Panc1 (cell line): Measurements from ENCODE around the gene ACLY. TPM values are rescaled to one million over a fixed set of nuclear protein-coding genes. Genes with fewer than 3 reads are reported as not detected.

Source experiments
- ATAC-seq: fragments of 200-7000 bp; cut with Tn5 transposase; 2 replicates; pipeline ENCODE4 v1.9.1; 2020; ENCODE audit warnings: mild to moderate bottlenecking, moderate library complexity
- BruUV-seq: library from RNA; stranded (reverse); fragments of 400-500 nt; replicated peaks from 2 replicates; lab custom pipeline; 2021; lab: Mats Ljungman, UMichigan
- CTCF ChIA-PET: fragments of 300-600 bp; sonication (Branson Sonifier 250); formaldehyde crosslinking; loops from one replicate; lab custom pipeline; 2022; ENCODE audit warnings: antibody characterized with exemption; lab: Charles Lee
- POLR2A ChIA-PET: fragments of 300-600 bp; sonication (Branson Sonifier 250); formaldehyde crosslinking; loops from one replicate; lab custom pipeline; 2022; ENCODE audit warnings: antibody characterized with exemption; lab: Charles Lee
- DNase-seq: peaks from one replicate; pipeline ENCODE4 v3.0.0-alpha.2; 2010; ENCODE audit warnings: low read depth, low spot score
- H3K27ac ChIP-seq: 2 replicates; pipeline ENCODE4 v1.5.1; 2011; ENCODE audit warnings: mild to moderate bottlenecking, low read length, inconsistent platforms
- H3K27me3 ChIP-seq: fragments of 200-500 bp; sonication (Bioruptor generic); 2 replicates; pipeline ENCODE4 v1.6.0; 2014; ENCODE audit warnings: low read length, inconsistent platforms; ENCODE audit not compliant: control insufficient read depth, insufficient read depth
- H3K36me3 ChIP-seq: fragments of 200-500 bp; sonication (Bioruptor generic); 2 replicates; pipeline ENCODE4 v1.5.1; 2014; ENCODE audit warnings: inconsistent platforms, mild to moderate bottlenecking, low read length, moderate library complexity; ENCODE audit not compliant: control insufficient read depth, insufficient read depth
- H3K4me1 ChIP-seq: 2 replicates; pipeline ENCODE4 v1.5.1; 2011; ENCODE audit warnings: inconsistent platforms, mild to moderate bottlenecking, low read length, moderate library complexity; ENCODE audit not compliant: control insufficient read depth, insufficient read depth
- H3K4me3 ChIP-seq, 2 experiments: 2 replicates each; pipeline ENCODE4 v1.5.1; 2011 to 2012; ENCODE audit warnings: low read depth in 2 of 2, low read length in 2 of 2, mild to moderate bottlenecking in 2 of 2, inconsistent platforms in 1 of 2, moderate library complexity in 1 of 2
- H3K9me3 ChIP-seq: fragments of 200-500 bp; sonication (Bioruptor generic); 2 replicates; pipeline ENCODE4 v1.5.1; 2014; ENCODE audit warnings: low read depth, mild to moderate bottlenecking, inconsistent platforms, low read length, moderate library complexity; ENCODE audit not compliant: control insufficient read depth, insufficient read depth
- CTCF ChIP-seq: fragments of 450-650 bp; IDR thresholded peaks from 2 replicates; pipeline ENCODE4 v1.5.1; 2017; ENCODE audit warnings: mild to moderate bottlenecking
- POLR2AphosphoS5 ChIP-seq: IDR thresholded peaks from 2 replicates; pipeline ENCODE4 v1.6.1; 2012; ENCODE audit warnings: mild to moderate bottlenecking, low read depth, low read length, moderate library complexity
- REST ChIP-seq, 2 experiments: IDR thresholded peaks; 2 replicates each; pipeline ENCODE4 v1.6.1; 2011 to 2012; ENCODE audit warnings: low read depth in 2 of 2, control low read depth in 1 of 2, low read length in 1 of 2, mild to moderate bottlenecking in 1 of 2, moderate library complexity in 1 of 2; ENCODE audit not compliant: insufficient read depth in 1 of 2
- SIN3A ChIP-seq: IDR thresholded peaks from 2 replicates; pipeline ENCODE4 v1.6.1; 2012; ENCODE audit warnings: low read depth, mild to moderate bottlenecking, low read length, moderate library complexity, borderline replicate concordance; ENCODE audit not compliant: insufficient read depth
- TCF7L2 ChIP-seq: IDR thresholded peaks from 2 replicates; pipeline ENCODE4 v1.6.1; 2011; ENCODE audit warnings: mild to moderate bottlenecking, low read depth, low read length, inconsistent platforms
- in situ Hi-C: cut with HindIII; loops from 2 replicates; pipeline ENCODE4 v1.10.0; 2016; ENCODE audit warnings: low sequenced_read_pairs, low pct_unique_long_range_greater_than_20kb
- intact Hi-C: fragments of 100-400 bp; cut with micrococcal nuclease; formaldehyde crosslinking; loops from one replicate; pipeline ENCODE4 v1.10.0; 2022; ENCODE audit not compliant: unreplicated experiment
- total RNA-seq: library from RNA; stranded (reverse); gene quantifications from one replicate; pipeline ENCODE4 v1.2.1, GENCODE V29; 2021; ENCODE audit not compliant: unreplicated experiment

ACLY gene
- total RNA-seq, 1 experiment from 2014 or later: 225 TPM

GRCh38 chr17:41967141-41967920 lies 48.6 kb upstream of the ACLY start:
- no TSS peak for BruUV-seq
- H3K9me3 ChIP-seq: no peaks in the 10 kb centered on the region
- intact Hi-C loops: no loop called here
- ChIA-PET POLR2A (no interaction called here), CTCF (interaction anchor here (0.5 kb wide), 1 partner anchor 255 kb away, joined by 4 read pairs; no protein-coding TSS in a partner anchor)
- no peaks in the 10 kb centered on the region; the same call in 1 of the 2 replicates for H3K36me3 ChIP-seq
- peaks cover 23% of the 10 kb centered on the region for H3K4me1 ChIP-seq
- ATAC-seq (peak; percentile 7), DNase-seq (no peak)
- H3K4me3 ChIP-seq: peak overlapping the region; percentile 83 to 86
- in situ Hi-C loops: no loop called here
- H3K27me3 ChIP-seq: no peaks in the 10 kb centered on the region
- peak overlapping the region; percentile 77 for H3K27ac ChIP-seq
- TF ChIP-seq POLR2AphosphoS5: no peak
- TF ChIP-seq CTCF: no peak
- TF ChIP-seq SIN3A: no peak
- no peak for TF ChIP-seq TCF7L2

GRCh38 chr17:41966463-41967140 lies 47.9 kb upstream of the ACLY start, which contains the start of gene CNP:
Gene CNP, plus strand, starts transcription at chr17:41966795. Its CDS starts 90 bp downstream, at chr17:41966885.
- H3K27ac ChIP-seq: peak within 1 kb of the TSS; percentile 90
- DNase-seq (peak; percentile 8), ATAC-seq (peak; percentile 87)
- ChIA-PET POLR2A (no interaction called here), CTCF (interaction anchor here (0.5 to 0.6 kb wide), 4 partner anchors 100 to 256 kb away, joined by 3 to 9 read pairs (median 4); no protein-coding TSS in a partner anchor)
- TF ChIP-seq REST (IDR thresholded peaks at IDR 0.05; ENCODE audit: insufficient read depth in 1 of 2, low read depth in 2 of 2, low read length in 1 of 2) (no peak), POLR2AphosphoS5 (peak; percentile 79), SIN3A (peak; percentile 76; the same call in 1 of the 2 replicates)
- no TSS peak for BruUV-seq
- peaks cover 20% of the 10 kb centered on the region for H3K4me1 ChIP-seq
- H3K4me3 ChIP-seq: peak within 1 kb of the TSS; percentile 83 to 86
- H3K9me3 ChIP-seq: no peaks in the 10 kb centered on the region
- intact Hi-C loops: no loop called here
- no peaks in the 10 kb centered on the region for H3K27me3 ChIP-seq
- no peaks in the 10 kb centered on the region; the same call in 1 of the 2 replicates for H3K36me3 ChIP-seq
- in situ Hi-C loops: no loop called here
